ENCODE results near the gene SUGP2.
A peak's percentile ranks its signal among the peaks of the same experiment; 100 is the strongest.

DNA sequence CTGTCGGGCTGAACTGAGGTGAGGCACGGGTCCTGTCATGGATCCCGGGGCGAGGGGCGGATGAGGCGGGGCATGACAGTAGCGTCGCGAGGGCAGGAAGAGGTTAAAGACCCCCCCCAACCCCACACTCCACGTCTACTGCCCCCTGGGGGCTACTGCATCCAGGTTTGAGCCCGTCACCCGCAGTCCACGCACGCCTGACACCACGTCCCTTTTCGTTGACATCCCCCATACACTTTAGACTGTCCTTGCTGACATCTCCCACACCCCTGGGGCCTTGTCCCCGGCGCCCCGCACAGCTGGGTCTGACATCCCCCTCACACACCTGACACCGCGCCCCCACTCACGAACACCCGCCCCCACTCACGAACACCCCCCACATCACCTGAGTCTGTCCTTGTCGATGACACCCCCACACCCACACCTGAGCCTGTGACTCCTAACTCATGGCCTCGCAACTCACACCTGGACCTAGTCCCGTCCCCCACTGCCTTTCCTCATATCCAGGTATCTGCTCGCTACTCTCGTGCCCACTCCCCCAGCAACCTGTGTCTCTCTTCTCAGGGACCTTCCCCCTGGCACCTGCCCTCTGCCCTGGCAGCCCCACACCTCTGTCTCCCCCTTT is 30.9 kb upstream of the SUGP2 start:
- TF ChIP-seq, protein P1, sequence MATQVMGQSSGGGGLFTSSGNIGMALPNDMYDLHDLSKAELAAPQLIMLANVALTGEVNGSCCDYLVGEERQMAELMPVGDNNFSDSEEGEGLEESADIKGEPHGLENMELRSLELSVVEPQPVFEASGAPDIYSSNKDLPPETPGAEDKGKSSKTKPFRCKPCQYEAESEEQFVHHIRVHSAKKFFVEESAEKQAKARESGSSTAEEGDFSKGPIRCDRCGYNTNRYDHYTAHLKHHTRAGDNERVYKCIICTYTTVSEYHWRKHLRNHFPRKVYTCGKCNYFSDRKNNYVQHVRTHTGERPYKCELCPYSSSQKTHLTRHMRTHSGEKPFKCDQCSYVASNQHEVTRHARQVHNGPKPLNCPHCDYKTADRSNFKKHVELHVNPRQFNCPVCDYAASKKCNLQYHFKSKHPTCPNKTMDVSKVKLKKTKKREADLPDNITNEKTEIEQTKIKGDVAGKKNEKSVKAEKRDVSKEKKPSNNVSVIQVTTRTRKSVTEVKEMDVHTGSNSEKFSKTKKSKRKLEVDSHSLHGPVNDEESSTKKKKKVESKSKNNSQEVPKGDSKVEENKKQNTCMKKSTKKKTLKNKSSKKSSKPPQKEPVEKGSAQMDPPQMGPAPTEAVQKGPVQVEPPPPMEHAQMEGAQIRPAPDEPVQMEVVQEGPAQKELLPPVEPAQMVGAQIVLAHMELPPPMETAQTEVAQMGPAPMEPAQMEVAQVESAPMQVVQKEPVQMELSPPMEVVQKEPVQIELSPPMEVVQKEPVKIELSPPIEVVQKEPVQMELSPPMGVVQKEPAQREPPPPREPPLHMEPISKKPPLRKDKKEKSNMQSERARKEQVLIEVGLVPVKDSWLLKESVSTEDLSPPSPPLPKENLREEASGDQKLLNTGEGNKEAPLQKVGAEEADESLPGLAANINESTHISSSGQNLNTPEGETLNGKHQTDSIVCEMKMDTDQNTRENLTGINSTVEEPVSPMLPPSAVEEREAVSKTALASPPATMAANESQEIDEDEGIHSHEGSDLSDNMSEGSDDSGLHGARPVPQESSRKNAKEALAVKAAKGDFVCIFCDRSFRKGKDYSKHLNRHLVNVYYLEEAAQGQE (IDR thresholded peaks at IDR 0.05; ENCODE audit: low read depth), result no peak
- TF ChIP-seq CEBPB (IDR thresholded peaks at IDR 0.05), result no peak
- TF ChIP-seq ZBTB7A (IDR thresholded peaks at IDR 0.05; ENCODE audit: low read depth), result peak; percentile 98; the same call in 1 of the 2 replicates
- no peak for TF ChIP-seq MAX (IDR thresholded peaks at IDR 0.05)
- TF ChIP-seq EP300 (IDR thresholded peaks at IDR 0.05; ENCODE audit: borderline replicate concordance), result no peak
- TF ChIP-seq, protein P2, sequence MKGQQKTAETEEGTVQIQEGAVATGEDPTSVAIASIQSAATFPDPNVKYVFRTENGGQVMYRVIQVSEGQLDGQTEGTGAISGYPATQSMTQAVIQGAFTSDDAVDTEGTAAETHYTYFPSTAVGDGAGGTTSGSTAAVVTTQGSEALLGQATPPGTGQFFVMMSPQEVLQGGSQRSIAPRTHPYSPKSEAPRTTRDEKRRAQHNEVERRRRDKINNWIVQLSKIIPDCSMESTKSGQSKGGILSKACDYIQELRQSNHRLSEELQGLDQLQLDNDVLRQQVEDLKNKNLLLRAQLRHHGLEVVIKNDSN (IDR thresholded peaks at IDR 0.05), result no peak

All from Ishikawa (cell line).